Stimulated activated CD8-positive, alpha-beta memory T cell treated with anti-CD3 and anti-CD28 coated beads, Interleukin-4, amount 100 ng/mL, for 24 hours (primary cell): Measurements from ENCODE around the gene FAM98B.
"Not testable (repeated sequence)": the region's sequence is repeated elsewhere in the genome, so short reads cannot be mapped to it uniquely, and the experiment has no call there.

ENCODE experiments used
- DNase-seq: peaks from one replicate; pipeline ENCODE4 v3.0.0-alpha.2; 2020; ENCODE audit warnings: low read depth

FAM98B gene

GRCh38 chr15:38453971-38454695 lies at the start of gene FAM98B:
FAM98B (plus strand) TSS chr15:38454127; CDS start chr15:38454162, 35 bp downstream.
- peak; percentile 84 for DNase-seq

- no peak for DNase-seq
Measured at GRCh38 chr15:38406436-38406835, 47.5 kb upstream of the FAM98B start.

- no peak for DNase-seq
Measured at GRCh38 chr15:38408576-38408975, 45.4 kb upstream of the FAM98B start.

- no peak for DNase-seq
Measured at GRCh38 chr15:38411902-38412301, 42.0 kb upstream of the FAM98B start.

GRCh38 chr15:38412466-38412865 lies 41.5 kb upstream of the FAM98B start:
- no peak for DNase-seq

- no peak for DNase-seq
Measured at GRCh38 chr15:38414357-38414756, 39.6 kb upstream of the FAM98B start.

GRCh38 chr15:38421069-38421690 lies 32.7 kb upstream of the FAM98B start:
- no peak for DNase-seq

- no peak for DNase-seq
Measured at GRCh38 chr15:38424101-38424552, 29.8 kb upstream of the FAM98B start.

- no peak for DNase-seq
Measured at GRCh38 chr15:38425269-38425668, 28.7 kb upstream of the FAM98B start.

GRCh38 chr15:38427380-38427779 lies 26.5 kb upstream of the FAM98B start:
- no peak for DNase-seq

GRCh38 chr15:38430106-38430760 lies 23.7 kb upstream of the FAM98B start:
- no peak for DNase-seq

- no peak for DNase-seq
Measured at GRCh38 chr15:38436993-38437392, 16.9 kb upstream of the FAM98B start.

- not testable (repeated sequence) for DNase-seq
Measured at GRCh38 chr15:38437603-38438002, 16.3 kb upstream of the FAM98B start.

- no peak for DNase-seq
Measured at GRCh38 chr15:38438031-38438986, 15.6 kb upstream of the FAM98B start.

GRCh38 chr15:38440353-38441129 lies 13.4 kb upstream of the FAM98B start:
- DNase-seq: no peak

- DNase-seq: no peak
Measured at GRCh38 chr15:38441130-38441519, 12.8 kb upstream of the FAM98B start.

- no peak for DNase-seq
Measured at GRCh38 chr15:38454696-38455090, 766 bp downstream of the FAM98B start.

GRCh38 chr15:38455092-38455491 lies 1.2 kb downstream of the FAM98B start:
- no peak for DNase-seq

GRCh38 chr15:38458646-38459045 lies 4.7 kb downstream of the FAM98B start:
- DNase-seq: no peak

GRCh38 chr15:38459480-38459879 lies 5.6 kb downstream of the FAM98B start:
- DNase-seq: no peak

- DNase-seq: no peak
Measured at GRCh38 chr15:38460543-38460942, 6.6 kb downstream of the FAM98B start.
